Measurements from ENCODE around the gene PALMD.
A peak's percentile ranks its signal among the peaks of the same experiment; 100 is the strongest.

GRCh38 chr1:99648107-99648506 lies 2.2 kb downstream of the PALMD start:
- peak; percentile 25 for TF ChIP-seq CTCF (IDR thresholded peaks at IDR 0.05; ENCODE audit: poor library complexity)
- no peak for TF ChIP-seq EZH2 (IDR thresholded peaks at IDR 0.05; ENCODE audit: borderline replicate concordance)

Measured in hepatocyte (in vitro differentiated cells).